ENCODE results near the gene UGP2.

The UGP2 gene

DNA sequence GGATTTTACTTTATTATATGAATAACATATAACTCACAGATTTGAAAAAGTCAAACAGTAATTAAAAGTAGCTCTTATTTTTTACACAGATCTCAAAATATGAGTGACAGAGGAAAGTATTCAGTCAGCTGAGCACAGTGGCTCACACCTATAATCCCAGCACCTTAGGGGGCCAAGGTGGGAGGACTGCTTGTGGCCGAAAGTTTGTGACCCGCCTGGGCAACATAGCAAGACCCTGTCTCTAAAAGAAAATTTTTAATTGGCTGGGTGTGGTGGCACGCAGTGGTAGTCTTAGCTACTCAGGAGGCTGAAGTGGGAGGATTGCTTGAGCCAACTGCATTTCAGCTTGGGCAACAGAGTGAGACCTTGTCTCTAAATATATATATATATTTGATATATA, 19.2 kb upstream of the UGP2 start:
- ChIA-PET CTCF (no interaction called here), POLR2A (interaction anchor here (4.4 kb wide), 1 partner anchor 19 kb away, joined by 19 read pairs; the partner anchor contains the start of gene UGP2)
- TF ChIP-seq TARDBP (IDR thresholded peaks at IDR 0.05) (no peak), FOXA1 (IDR thresholded peaks at IDR 0.05) (no peak), BHLHE40 (IDR thresholded peaks at IDR 0.05; ENCODE audit: borderline replicate concordance) (no peak), LEF1 (IDR thresholded peaks at IDR 0.05; ENCODE audit: borderline replicate concordance) (no peak), ARNT (IDR thresholded peaks at IDR 0.05) (no peak), SP1 (IDR thresholded peaks at IDR 0.05) (no peak), CTBP1 (IDR thresholded peaks at IDR 0.05; ENCODE audit: borderline replicate concordance) (no peak), NFRKB (IDR thresholded peaks at IDR 0.05) (no peak), ELF4 (IDR thresholded peaks at IDR 0.05) (no peak), ZNF384 (IDR thresholded peaks at IDR 0.05) (no peak), L3MBTL2 (conservative IDR thresholded peaks at IDR 0.05) (no peak), FOXM1 (IDR thresholded peaks at IDR 0.05; ENCODE audit: borderline replicate concordance) (no peak), SUZ12 (IDR thresholded peaks at IDR 0.05) (no peak), FOXK2 (IDR thresholded peaks at IDR 0.05) (no peak), HDGF (IDR thresholded peaks at IDR 0.05; ENCODE audit: borderline replicate concordance) (no peak)
- TF ChIP-seq, protein P1, sequence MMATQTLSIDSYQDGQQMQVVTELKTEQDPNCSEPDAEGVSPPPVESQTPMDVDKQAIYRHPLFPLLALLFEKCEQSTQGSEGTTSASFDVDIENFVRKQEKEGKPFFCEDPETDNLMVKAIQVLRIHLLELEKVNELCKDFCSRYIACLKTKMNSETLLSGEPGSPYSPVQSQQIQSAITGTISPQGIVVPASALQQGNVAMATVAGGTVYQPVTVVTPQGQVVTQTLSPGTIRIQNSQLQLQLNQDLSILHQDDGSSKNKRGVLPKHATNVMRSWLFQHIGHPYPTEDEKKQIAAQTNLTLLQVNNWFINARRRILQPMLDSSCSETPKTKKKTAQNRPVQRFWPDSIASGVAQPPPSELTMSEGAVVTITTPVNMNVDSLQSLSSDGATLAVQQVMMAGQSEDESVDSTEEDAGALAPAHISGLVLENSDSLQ (IDR thresholded peaks at IDR 0.05), result no peak
- DNase-seq (ENCODE audit: extremely low spot score), result no peak

DNA sequence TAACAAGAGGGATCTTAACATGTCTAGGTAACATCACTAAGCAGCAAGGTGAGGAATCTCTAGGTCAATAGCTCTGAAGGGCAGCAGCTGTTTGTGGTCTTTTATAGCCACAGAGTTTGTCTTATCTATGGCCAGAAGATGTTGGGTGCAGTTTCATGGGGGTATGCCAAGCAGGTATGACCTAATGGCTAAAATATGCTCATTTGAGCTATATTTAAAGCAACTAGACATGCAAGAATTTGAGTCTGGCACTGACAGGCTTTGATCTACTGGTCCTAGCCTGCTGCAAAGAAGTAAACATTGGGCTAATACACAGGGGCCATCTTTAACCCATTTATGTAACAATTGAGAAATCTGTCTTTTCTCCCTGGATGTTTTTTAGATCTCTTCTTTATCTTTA, 13.9 kb upstream of the UGP2 start:
- ChIA-PET POLR2A (interaction anchor here (1.2 kb wide), 1 partner anchor 14 kb away, joined by 4 read pairs; the partner anchor contains the start of gene UGP2), CTCF (no interaction called here)
- DNase-seq (ENCODE audit: extremely low spot score), result no peak
- TF ChIP-seq L3MBTL2 (conservative IDR thresholded peaks at IDR 0.05) (no peak), FOXM1 (IDR thresholded peaks at IDR 0.05; ENCODE audit: borderline replicate concordance) (no peak), LEF1 (IDR thresholded peaks at IDR 0.05; ENCODE audit: borderline replicate concordance) (no peak), HDGF (IDR thresholded peaks at IDR 0.05; ENCODE audit: borderline replicate concordance) (no peak), SP1 (IDR thresholded peaks at IDR 0.05) (no peak), FOXA1 (IDR thresholded peaks at IDR 0.05) (no peak), SUZ12 (IDR thresholded peaks at IDR 0.05) (no peak), NFRKB (IDR thresholded peaks at IDR 0.05) (no peak), ELF4 (IDR thresholded peaks at IDR 0.05) (no peak)
- TF ChIP-seq, protein P1 (IDR thresholded peaks at IDR 0.05), result no peak

DNA sequence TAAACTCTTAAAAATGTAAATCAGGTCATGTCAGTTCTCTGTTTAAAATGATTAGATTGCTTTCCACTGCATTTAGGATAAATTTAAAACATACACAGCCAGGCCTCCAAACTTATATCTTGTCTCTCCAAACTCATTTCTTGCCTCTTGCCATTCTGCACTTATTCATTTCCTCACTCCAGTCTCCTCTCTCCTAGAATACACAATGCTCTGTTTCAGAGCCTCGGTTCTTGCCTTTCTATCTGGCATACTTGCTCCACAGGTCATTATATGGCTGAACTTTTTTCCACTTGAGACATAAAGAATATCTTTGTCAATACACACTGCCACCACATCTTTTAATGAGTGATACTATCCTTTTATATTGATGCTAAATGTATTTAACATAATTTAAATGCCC, 10.5 kb upstream of the UGP2 start:
- CTCF ChIA-PET, result no interaction called here
- POLR2A ChIA-PET, result no interaction called here
- DNase-seq (ENCODE audit: extremely low spot score), result no peak
- TF ChIP-seq LEF1 (IDR thresholded peaks at IDR 0.05; ENCODE audit: borderline replicate concordance), result no peak
- no peak for TF ChIP-seq HDGF (IDR thresholded peaks at IDR 0.05; ENCODE audit: borderline replicate concordance)
- TF ChIP-seq L3MBTL2 (conservative IDR thresholded peaks at IDR 0.05), result no peak
- TF ChIP-seq BHLHE40 (IDR thresholded peaks at IDR 0.05; ENCODE audit: borderline replicate concordance), result no peak
- TF ChIP-seq SUZ12 (IDR thresholded peaks at IDR 0.05), result no peak
- no peak for TF ChIP-seq TARDBP (IDR thresholded peaks at IDR 0.05)
- TF ChIP-seq FOXA1 (IDR thresholded peaks at IDR 0.05), result no peak
- no peak for TF ChIP-seq ZNF384 (IDR thresholded peaks at IDR 0.05)
- no peak for TF ChIP-seq CTBP1 (IDR thresholded peaks at IDR 0.05; ENCODE audit: borderline replicate concordance)
- TF ChIP-seq FOXM1 (IDR thresholded peaks at IDR 0.05; ENCODE audit: borderline replicate concordance), result no peak
- no peak for TF ChIP-seq NFRKB (IDR thresholded peaks at IDR 0.05)
- no peak for TF ChIP-seq FOXK2 (IDR thresholded peaks at IDR 0.05)
- TF ChIP-seq ARNT (IDR thresholded peaks at IDR 0.05), result no peak
- TF ChIP-seq ELF4 (IDR thresholded peaks at IDR 0.05), result no peak
- no peak for TF ChIP-seq SP1 (IDR thresholded peaks at IDR 0.05)

DNA sequence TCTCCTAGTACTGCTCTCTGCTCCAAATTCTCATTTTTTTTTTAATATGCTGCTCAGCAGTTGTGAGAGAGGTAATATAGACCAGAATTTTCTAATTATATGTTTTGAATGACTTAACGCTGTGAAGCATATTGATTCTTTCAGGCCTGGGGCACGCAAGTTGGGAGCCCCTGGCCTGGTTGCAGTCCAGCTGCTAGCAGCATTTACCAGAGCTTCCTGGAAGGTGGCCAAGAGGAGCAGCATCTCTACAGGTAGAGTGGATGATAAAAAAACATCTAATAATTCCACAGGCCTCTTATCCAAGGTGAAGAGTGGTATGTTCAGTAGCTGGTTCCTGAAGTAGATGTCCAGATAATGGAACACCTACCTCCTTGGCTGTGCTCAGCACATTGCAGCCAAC, 7.3 kb upstream of the UGP2 start:
- no peak for DNase-seq (ENCODE audit: extremely low spot score)
- CTCF ChIA-PET, result interaction anchor here (0.9 kb wide), 1 partner anchor 32 kb away, joined by 3 read pairs; no protein-coding TSS in a partner anchor
- TF ChIP-seq ARNT (IDR thresholded peaks at IDR 0.05) (no peak), SUZ12 (IDR thresholded peaks at IDR 0.05) (no peak), BHLHE40 (IDR thresholded peaks at IDR 0.05; ENCODE audit: borderline replicate concordance) (no peak)
- TF ChIP-seq, protein P1 (IDR thresholded peaks at IDR 0.05), result no peak
- POLR2A ChIA-PET, result no interaction called here

DNA sequence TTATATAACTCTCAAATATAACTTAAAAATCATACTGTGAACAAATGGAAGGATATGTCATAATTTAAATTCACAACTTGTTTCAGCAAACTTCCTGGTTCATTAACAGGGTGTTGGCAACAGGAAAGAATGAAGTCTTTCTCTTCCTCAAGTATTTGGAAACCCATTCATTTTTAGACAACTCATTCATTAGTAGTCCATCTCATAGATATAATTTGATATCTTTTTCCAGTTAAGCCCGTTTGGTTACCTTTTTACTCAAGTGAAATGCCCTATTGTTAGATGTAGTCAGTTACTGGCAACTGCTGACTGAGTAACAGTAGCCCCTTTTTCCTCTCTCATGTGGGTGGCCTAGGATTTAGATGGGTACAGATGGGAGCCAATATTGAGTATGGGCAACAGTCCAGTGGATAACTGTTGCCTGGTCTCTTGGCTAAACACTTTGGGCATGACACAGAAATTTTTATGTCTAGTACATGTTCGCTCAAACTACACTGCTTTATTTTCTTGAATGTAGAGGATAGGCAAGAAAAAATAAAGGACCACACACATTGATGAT, 4.6 kb upstream of the UGP2 start:
- ChIA-PET CTCF (no interaction called here), POLR2A (no interaction called here)
- no peak for DNase-seq (ENCODE audit: extremely low spot score)
- TF ChIP-seq TARDBP (IDR thresholded peaks at IDR 0.05) (no peak), SP1 (IDR thresholded peaks at IDR 0.05) (no peak), ZNF384 (IDR thresholded peaks at IDR 0.05) (no peak), NFRKB (IDR thresholded peaks at IDR 0.05) (no peak), L3MBTL2 (conservative IDR thresholded peaks at IDR 0.05) (no peak), FOXM1 (IDR thresholded peaks at IDR 0.05; ENCODE audit: borderline replicate concordance) (no peak), BHLHE40 (IDR thresholded peaks at IDR 0.05; ENCODE audit: borderline replicate concordance) (no peak), FOXK2 (IDR thresholded peaks at IDR 0.05) (no peak), HDGF (IDR thresholded peaks at IDR 0.05; ENCODE audit: borderline replicate concordance) (no peak), ELF4 (IDR thresholded peaks at IDR 0.05) (no peak), CTBP1 (IDR thresholded peaks at IDR 0.05; ENCODE audit: borderline replicate concordance) (no peak), SUZ12 (IDR thresholded peaks at IDR 0.05) (no peak), LEF1 (IDR thresholded peaks at IDR 0.05; ENCODE audit: borderline replicate concordance) (no peak)
- TF ChIP-seq, protein P1 (IDR thresholded peaks at IDR 0.05), result no peak
